ENCODE data around the gene SIRT1.
A peak's percentile ranks its signal among the peaks of the same experiment; 100 is the strongest.
"Not testable (repeated sequence)": the region's sequence is repeated elsewhere in the genome, so short reads cannot be mapped to it uniquely, and the experiment has no call there.

Gene SIRT1

GRCh38 chr10:67884313-67884841 is at the start of gene SIRT1:
TSS of gene SIRT1 (plus strand) at chr10:67884656. CDS start at chr10:67884722, 66 bp downstream.
- peak; percentile 93 to 96 for DNase-seq

GRCh38 chr10:67835541-67836394 is 48.7 kb upstream of the SIRT1 start:
- DNase-seq, result peak in 1 of 2 experiments; percentile 21

GRCh38 chr10:67836488-67836887 is 48.0 kb upstream of the SIRT1 start:
- DNase-seq, result peak; percentile 47 to 60

GRCh38 chr10:67836972-67837371 is 47.5 kb upstream of the SIRT1 start:
- no peak for DNase-seq

- DNase-seq, result peak; percentile 99 to 100
These were observed 46.7 kb upstream of the SIRT1 start, which contains the start of gene DNAJC12 for GRCh38 chr10:67837541-67838314. TSS of gene DNAJC12 (minus strand) at chr10:67838188. CDS start at chr10:67838011, 177 bp downstream.

- not testable (repeated sequence) for DNase-seq
These were observed 44.9 kb upstream of the SIRT1 start for GRCh38 chr10:67839511-67839910.

- no peak for DNase-seq
These were observed 44.5 kb upstream of the SIRT1 start for GRCh38 chr10:67839951-67840350.

GRCh38 chr10:67841737-67842136 is 42.7 kb upstream of the SIRT1 start:
- DNase-seq, result no peak

- DNase-seq, result no peak
These were observed 41.2 kb upstream of the SIRT1 start for GRCh38 chr10:67843284-67843683.

GRCh38 chr10:67849331-67850011 is 35.0 kb upstream of the SIRT1 start:
- DNase-seq, result peak; percentile 96 to 98

- no peak for DNase-seq
These were observed 33.3 kb upstream of the SIRT1 start for GRCh38 chr10:67851186-67851585.

- DNase-seq, result no peak
These were observed 31.7 kb upstream of the SIRT1 start for GRCh38 chr10:67852761-67853160.

GRCh38 chr10:67853512-67853911 is 30.9 kb upstream of the SIRT1 start:
- no peak for DNase-seq

- DNase-seq, result no peak
These were observed 25.5 kb upstream of the SIRT1 start for GRCh38 chr10:67858971-67859370.

- no peak for DNase-seq
These were observed 22.6 kb upstream of the SIRT1 start for GRCh38 chr10:67861750-67862432.

- DNase-seq, result no peak
These were observed 21.4 kb upstream of the SIRT1 start for GRCh38 chr10:67863094-67863493.

GRCh38 chr10:67864607-67865371 is 19.7 kb upstream of the SIRT1 start:
- DNase-seq, result no peak

- DNase-seq, result no peak
These were observed 16.3 kb upstream of the SIRT1 start for GRCh38 chr10:67868132-67868531.

- DNase-seq, result no peak
These were observed 14.5 kb upstream of the SIRT1 start for GRCh38 chr10:67869996-67870395.

GRCh38 chr10:67875340-67876238 is 8.9 kb upstream of the SIRT1 start:
- no peak for DNase-seq
